WERI-Rb-1 (cell line): ENCODE results near the gene SLC9A6.

Experiments used
- DNase-seq: peaks from one replicate; pipeline ENCODE4 v3.0.0-alpha.2; 2020
- H3K27ac ChIP-seq: fragments of 250-450 bp; sonication (Bioruptor Pico); 2 replicates; pipeline ENCODE4 v1.5.1; 2020; ENCODE audit warnings: mild to moderate bottlenecking, moderate library complexity
- H3K27me3 ChIP-seq: fragments of 250-450 bp; sonication (Bioruptor Pico); 2 replicates; pipeline ENCODE4 v1.5.1; 2021; ENCODE audit warnings: mild to moderate bottlenecking, low read depth, moderate library complexity; ENCODE audit not compliant: insufficient read depth, severe bottlenecking
- H3K36me3 ChIP-seq: fragments of 250-450 bp; sonication (Bioruptor Pico); 2 replicates; pipeline ENCODE4 v1.5.1; 2020; ENCODE audit warnings: mild to moderate bottlenecking, moderate library complexity
- H3K4me3 ChIP-seq: 2 replicates; pipeline ENCODE4 v1.5.1; 2011; ENCODE audit warnings: low read depth, mild to moderate bottlenecking, control low read depth, low read length
- H3K9me3 ChIP-seq: fragments of 250-450 bp; sonication (Bioruptor Pico); 2 replicates; pipeline ENCODE4 v1.5.1; 2021; ENCODE audit warnings: mild to moderate bottlenecking, moderate library complexity; ENCODE audit not compliant: severe bottlenecking
- CTCF ChIP-seq: IDR thresholded peaks from 2 replicates; pipeline ENCODE4 v1.5.1; 2011; ENCODE audit warnings: low read depth, mild to moderate bottlenecking, control low read depth, inconsistent platforms, low read length

Gene SLC9A6

GRCh38 chrX:135985157-135985972, at the start of gene SLC9A6:
TSS of gene SLC9A6 (plus strand) at chrX:135985435. CDS start at chrX:135985659, 224 bp downstream.
- Histone ChIP-seq H3K27me3 (no peaks in the 10 kb centered on the region), H3K4me3 (peak within 1 kb of the TSS; percentile 76), H3K27ac (peak within 1 kb of the TSS; percentile 57), H3K36me3 (no peaks in the 10 kb centered on the region), H3K9me3 (no peaks in the 10 kb centered on the region)
- TF ChIP-seq CTCF: no peak
- DNase-seq: peak; percentile 67

- Histone ChIP-seq H3K36me3 (no peaks in the 10 kb centered on the region), H3K27me3 (no peaks in the 10 kb centered on the region), H3K4me3 (no peak overlapping the region), H3K9me3 (no peaks in the 10 kb centered on the region), H3K27ac (no peak overlapping the region)
- TF ChIP-seq CTCF: no peak
- no peak for DNase-seq
Observed at GRCh38 chrX:135944486-135944885, 40.7 kb upstream of the SLC9A6 start.

GRCh38 chrX:135951291-135951690, 33.9 kb upstream of the SLC9A6 start:
- Histone ChIP-seq H3K27me3 (no peaks in the 10 kb centered on the region), H3K27ac (no peak overlapping the region), H3K4me3 (no peak overlapping the region), H3K9me3 (no peaks in the 10 kb centered on the region), H3K36me3 (no peaks in the 10 kb centered on the region)
- TF ChIP-seq CTCF: no peak
- DNase-seq: no peak

- Histone ChIP-seq H3K9me3 (no peaks in the 10 kb centered on the region), H3K27ac (peak overlapping the region; percentile 93), H3K27me3 (peaks cover 3% of the 10 kb centered on the region), H3K36me3 (0 out of 2 replicates have a peak, but pooled peaks cover 3% of the 10 kb centered on the region), H3K4me3 (peak overlapping the region; percentile 88)
- DNase-seq: no peak
- TF ChIP-seq CTCF: no peak
Observed at GRCh38 chrX:135973025-135973547, 12.1 kb upstream of the SLC9A6 start.

- 0 out of 2 replicates have a peak, but pooled peaks cover 3% of the 10 kb centered on the region for H3K36me3 ChIP-seq
- H3K27ac ChIP-seq: peak within 1 kb of the TSS; percentile 93
- peak; percentile 81 for DNase-seq
- TF ChIP-seq CTCF: no peak
- H3K27me3 ChIP-seq: peaks cover 3% of the 10 kb centered on the region
- H3K4me3 ChIP-seq: peak within 1 kb of the TSS; percentile 88
- no peaks in the 10 kb centered on the region for H3K9me3 ChIP-seq
Observed at GRCh38 chrX:135973548-135974278, 11.5 kb upstream of the SLC9A6 start, which contains the start of gene MMGT1. TSS of gene MMGT1 (minus strand) at chrX:135973988. CDS start at chrX:135973675, 313 bp downstream.
